ENCODE measurements around the gene BCR. TPM values are rescaled to one million over a fixed set of nuclear protein-coding genes. Genes with fewer than 3 reads are reported as not detected.
A peak's percentile ranks its signal among the peaks of the same experiment; 100 is the strongest.

BCR gene
- total RNA-seq, 2 experiments from 2014 or later = 42.2 to 51.3 TPM

DNA sequence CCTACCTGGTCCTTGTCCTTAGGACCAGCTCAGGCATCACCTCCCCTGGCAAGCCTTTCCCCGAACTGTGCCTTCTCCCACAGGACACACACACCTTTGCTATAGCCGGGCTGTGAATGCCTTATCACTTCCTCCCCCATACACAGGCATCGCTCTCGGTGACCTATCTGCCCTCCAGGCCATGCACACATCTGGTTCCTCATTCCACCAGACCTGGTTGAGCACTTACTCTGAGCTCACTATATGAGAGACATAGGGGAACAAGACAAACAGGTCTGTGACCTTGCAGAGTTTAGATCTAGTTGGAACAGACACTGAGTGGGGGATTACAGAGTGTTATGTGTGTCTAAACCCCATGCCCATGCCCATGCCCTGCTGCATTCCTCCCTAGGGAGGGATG is 3.1 kb upstream of the BCR start:
- no peaks in the 10 kb centered on the region for H3K9me2 ChIP-seq (ENCODE audit: insufficient read depth, low read length)
- H3K27ac ChIP-seq (ENCODE audit: low read depth, low read length, poor library complexity, severe bottlenecking) = no peak overlapping the region
- no peak for DNase-seq (ENCODE audit: low spot score)
- 0 out of 2 replicates have a peak, but pooled peaks cover 2% of the 10 kb centered on the region for H4K20me1 ChIP-seq (ENCODE audit: insufficient read depth, low read length)
- H3K4me3 ChIP-seq (ENCODE audit: low read depth, low read length, poor library complexity, severe bottlenecking) = no peak overlapping the region
- H3K4me1 ChIP-seq (ENCODE audit: insufficient read depth, low read length, poor library complexity, severe bottlenecking) = peaks cover 46% of the 10 kb centered on the region
- no TSS peak for BruUV-seq (replicated peaks)
- POLR2A ChIA-PET = interaction anchor here (1.5 kb wide), 1 partner anchor 102 kb away, joined by 3 read pairs; no protein-coding TSS in a partner anchor
- TF ChIP-seq EZH2phosphoT487 (IDR thresholded peaks at IDR 0.05; ENCODE audit: borderline replicate concordance, low read depth, low read length) = no peak
- TF ChIP-seq, protein P1, sequence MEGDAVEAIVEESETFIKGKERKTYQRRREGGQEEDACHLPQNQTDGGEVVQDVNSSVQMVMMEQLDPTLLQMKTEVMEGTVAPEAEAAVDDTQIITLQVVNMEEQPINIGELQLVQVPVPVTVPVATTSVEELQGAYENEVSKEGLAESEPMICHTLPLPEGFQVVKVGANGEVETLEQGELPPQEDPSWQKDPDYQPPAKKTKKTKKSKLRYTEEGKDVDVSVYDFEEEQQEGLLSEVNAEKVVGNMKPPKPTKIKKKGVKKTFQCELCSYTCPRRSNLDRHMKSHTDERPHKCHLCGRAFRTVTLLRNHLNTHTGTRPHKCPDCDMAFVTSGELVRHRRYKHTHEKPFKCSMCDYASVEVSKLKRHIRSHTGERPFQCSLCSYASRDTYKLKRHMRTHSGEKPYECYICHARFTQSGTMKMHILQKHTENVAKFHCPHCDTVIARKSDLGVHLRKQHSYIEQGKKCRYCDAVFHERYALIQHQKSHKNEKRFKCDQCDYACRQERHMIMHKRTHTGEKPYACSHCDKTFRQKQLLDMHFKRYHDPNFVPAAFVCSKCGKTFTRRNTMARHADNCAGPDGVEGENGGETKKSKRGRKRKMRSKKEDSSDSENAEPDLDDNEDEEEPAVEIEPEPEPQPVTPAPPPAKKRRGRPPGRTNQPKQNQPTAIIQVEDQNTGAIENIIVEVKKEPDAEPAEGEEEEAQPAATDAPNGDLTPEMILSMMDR (conservative IDR thresholded peaks at IDR 0.05; ENCODE audit: low read length) = no peak
- H3K9me3 ChIP-seq (ENCODE audit: low read length) = peaks cover 15% of the 10 kb centered on the region
- H3K79me2 ChIP-seq (ENCODE audit: insufficient read depth, low read depth, low read length) = peaks cover 10% of the 10 kb centered on the region; the same call in 1 of the 2 replicates
- peaks cover 11% of the 10 kb centered on the region for H3K36me3 ChIP-seq (ENCODE audit: insufficient read depth, low read length)
- no peak overlapping the region for H3K4me2 ChIP-seq (ENCODE audit: low read length)
- CTCF ChIA-PET (ENCODE audit: unreplicated experiment) = interaction anchor here (0.5 to 1.1 kb wide), 4 partner anchors 43 to 219 kb away, joined by 3 read pairs; no protein-coding TSS in a partner anchor
- no peak overlapping the region for H2AFZ ChIP-seq (ENCODE audit: low read length)
- intact Hi-C loops (cut with micrococcal nuclease; ENCODE audit: unreplicated experiment) = no loop called here

DNA sequence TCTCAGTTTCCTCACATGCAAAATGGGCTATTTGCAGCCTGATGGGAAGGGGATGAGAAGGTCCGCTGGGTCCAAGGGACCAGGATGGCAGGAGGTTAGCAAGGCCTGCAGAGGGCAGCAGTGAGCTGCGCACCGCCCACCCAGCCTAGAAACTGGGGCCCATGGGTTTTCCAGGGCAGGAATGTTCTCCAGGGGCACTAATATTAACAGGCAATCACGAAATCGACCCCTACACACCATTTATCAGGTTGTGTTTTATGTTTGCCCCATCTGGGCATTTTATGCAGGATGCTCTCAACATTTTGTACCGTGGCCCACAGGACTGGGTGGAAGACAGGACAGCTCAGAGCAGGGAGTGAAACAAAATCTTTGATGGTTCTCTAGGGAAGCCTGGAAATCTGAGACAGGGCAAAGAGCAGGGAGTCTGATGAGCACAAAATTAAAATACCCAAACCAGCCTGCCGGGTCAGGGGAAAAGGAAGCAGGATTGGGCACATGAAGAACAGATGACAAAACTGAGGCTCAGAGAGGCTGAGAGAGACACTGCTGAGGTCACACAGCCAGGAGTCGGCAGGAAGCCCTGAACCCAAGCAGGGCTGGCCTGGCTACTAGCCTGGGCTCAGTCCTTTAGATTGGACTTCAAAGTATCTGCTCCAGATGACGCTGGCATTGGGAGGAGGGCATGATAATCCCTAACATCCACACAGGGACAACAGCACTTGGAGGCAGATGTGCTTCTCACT is 1.6 kb upstream of the BCR start:
- TF ChIP-seq, protein P1 (conservative IDR thresholded peaks at IDR 0.05; ENCODE audit: low read length) = peak; percentile 99
- no peak for TF ChIP-seq EZH2phosphoT487 (IDR thresholded peaks at IDR 0.05; ENCODE audit: borderline replicate concordance, low read depth, low read length)
- Histone ChIP-seq H3K4me1 (ENCODE audit: insufficient read depth, low read length, poor library complexity, severe bottlenecking) (peaks cover 57% of the 10 kb centered on the region), H3K4me2 (ENCODE audit: low read length) (peak overlapping the region; percentile 85), H3K36me3 (ENCODE audit: insufficient read depth, low read length) (peaks cover 16% of the 10 kb centered on the region), H3K9me3 (ENCODE audit: low read length) (peaks cover 15% of the 10 kb centered on the region), H3K27ac (ENCODE audit: low read depth, low read length, poor library complexity, severe bottlenecking) (peak overlapping the region; percentile 33), H4K20me1 (ENCODE audit: insufficient read depth, low read length) (peaks cover 16% of the 10 kb centered on the region), H2AFZ (ENCODE audit: low read length) (no peak overlapping the region; the same call in 1 of the 2 replicates), H3K9me2 (ENCODE audit: insufficient read depth, low read length) (no peaks in the 10 kb centered on the region), H3K4me3 (ENCODE audit: low read depth, low read length, poor library complexity, severe bottlenecking) (no peak overlapping the region), H3K79me2 (ENCODE audit: insufficient read depth, low read depth, low read length) (peaks cover 25% of the 10 kb centered on the region)
- ChIA-PET CTCF (ENCODE audit: unreplicated experiment) (interaction anchor here (0.5 to 1.5 kb wide), 3 partner anchors 61 to 117 kb away, joined by 3 to 10 read pairs (median 7); no protein-coding TSS in a partner anchor), POLR2A (interaction anchor here (0.6 kb wide), 1 partner anchor 1488 kb away, joined by 3 read pairs; no protein-coding TSS in a partner anchor)
- intact Hi-C loops (cut with micrococcal nuclease; ENCODE audit: unreplicated experiment) = loop anchor here (1.0 to 2.0 kb wide), 3 partner anchors 42 to 112 kb away; no protein-coding TSS in a partner anchor
- peak; percentile 70 for DNase-seq (ENCODE audit: low spot score)
- no TSS peak for BruUV-seq (replicated peaks)
